ENCODE data around the gene INMT.

DNA sequence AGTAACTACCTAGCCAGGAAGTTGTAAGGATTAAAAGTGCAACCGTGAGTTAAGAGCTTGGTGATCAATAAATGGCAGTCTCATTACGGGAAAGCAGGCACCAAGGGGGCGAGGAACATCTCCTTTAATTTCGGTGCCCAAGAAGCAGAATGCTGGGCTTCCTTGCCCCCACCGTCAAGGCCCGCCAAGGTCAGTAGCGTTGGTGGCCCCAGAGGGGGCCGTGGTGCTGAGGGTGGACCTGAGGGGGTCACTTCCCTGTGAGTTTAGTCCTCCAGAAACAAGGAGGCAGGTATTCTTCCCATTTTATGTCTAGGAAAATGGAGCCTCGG, 18.9 kb downstream of the INMT start:
- TF ChIP-seq, protein P1, sequence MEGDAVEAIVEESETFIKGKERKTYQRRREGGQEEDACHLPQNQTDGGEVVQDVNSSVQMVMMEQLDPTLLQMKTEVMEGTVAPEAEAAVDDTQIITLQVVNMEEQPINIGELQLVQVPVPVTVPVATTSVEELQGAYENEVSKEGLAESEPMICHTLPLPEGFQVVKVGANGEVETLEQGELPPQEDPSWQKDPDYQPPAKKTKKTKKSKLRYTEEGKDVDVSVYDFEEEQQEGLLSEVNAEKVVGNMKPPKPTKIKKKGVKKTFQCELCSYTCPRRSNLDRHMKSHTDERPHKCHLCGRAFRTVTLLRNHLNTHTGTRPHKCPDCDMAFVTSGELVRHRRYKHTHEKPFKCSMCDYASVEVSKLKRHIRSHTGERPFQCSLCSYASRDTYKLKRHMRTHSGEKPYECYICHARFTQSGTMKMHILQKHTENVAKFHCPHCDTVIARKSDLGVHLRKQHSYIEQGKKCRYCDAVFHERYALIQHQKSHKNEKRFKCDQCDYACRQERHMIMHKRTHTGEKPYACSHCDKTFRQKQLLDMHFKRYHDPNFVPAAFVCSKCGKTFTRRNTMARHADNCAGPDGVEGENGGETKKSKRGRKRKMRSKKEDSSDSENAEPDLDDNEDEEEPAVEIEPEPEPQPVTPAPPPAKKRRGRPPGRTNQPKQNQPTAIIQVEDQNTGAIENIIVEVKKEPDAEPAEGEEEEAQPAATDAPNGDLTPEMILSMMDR (IDR thresholded peaks at IDR 0.05), result no peak
- TF ChIP-seq POLR2A (IDR thresholded peaks at IDR 0.05), result no peak
